Mammary epithelial cell (primary cell): ENCODE results near the gene PTPRM.

Source experiments
- EZH2 ChIP-seq: IDR thresholded peaks from 2 replicates; pipeline ENCODE4 v1.6.1; 2012; ENCODE audit warnings: low read length, inconsistent platforms, borderline replicate concordance
- TF ChIP-seq, protein P1 (sequence below), 2 donors: IDR thresholded peaks in 1 of 2; conservative IDR thresholded peaks in 1 of 2; 2 replicates each; pipeline ENCODE4 v1.5.1; 2011 to 2012; ENCODE audit warnings: inconsistent platforms in 2 of 2, low read length in 2 of 2, mild to moderate bottlenecking in 2 of 2, control low read depth in 1 of 2, low read depth in 1 of 2; ENCODE audit not compliant: insufficient read depth in 1 of 2; ENCODE audit errors: extremely low read depth in 1 of 2

DNA sequence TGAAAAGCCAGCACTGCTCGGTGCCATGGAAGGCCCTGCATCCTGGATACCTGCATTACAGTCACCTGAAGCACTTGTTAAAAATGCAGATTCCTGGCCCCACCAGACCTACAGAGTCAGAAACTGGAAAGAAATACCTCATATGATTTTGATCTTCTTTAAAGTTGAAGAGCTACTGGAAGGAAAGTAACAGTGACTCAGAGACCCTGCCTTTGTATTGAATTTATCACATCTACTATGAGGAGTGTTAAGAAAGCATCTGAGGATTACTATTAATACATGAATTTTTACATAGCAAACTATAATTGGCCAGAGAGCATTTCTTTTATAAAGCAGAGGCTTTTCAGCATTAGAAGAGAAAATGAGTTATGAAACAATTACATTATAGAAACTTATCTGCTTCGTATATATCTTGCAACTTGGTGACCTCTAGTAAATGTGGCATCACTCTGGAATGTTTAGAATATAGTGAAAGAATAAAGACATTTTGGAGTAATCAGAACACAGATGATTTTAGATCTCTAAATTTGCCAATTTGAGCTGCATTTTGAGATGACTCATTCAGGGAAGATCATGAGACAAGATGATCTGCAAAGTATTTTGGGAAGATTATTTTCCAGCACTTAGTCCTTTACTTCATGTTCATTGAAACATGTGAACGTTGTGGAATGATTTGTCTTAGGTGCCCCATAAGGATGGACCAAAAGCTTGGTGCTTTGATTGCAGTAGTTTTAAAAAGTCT lies 12.2 kb downstream of the PTPRM start:
- TF ChIP-seq, protein P1, sequence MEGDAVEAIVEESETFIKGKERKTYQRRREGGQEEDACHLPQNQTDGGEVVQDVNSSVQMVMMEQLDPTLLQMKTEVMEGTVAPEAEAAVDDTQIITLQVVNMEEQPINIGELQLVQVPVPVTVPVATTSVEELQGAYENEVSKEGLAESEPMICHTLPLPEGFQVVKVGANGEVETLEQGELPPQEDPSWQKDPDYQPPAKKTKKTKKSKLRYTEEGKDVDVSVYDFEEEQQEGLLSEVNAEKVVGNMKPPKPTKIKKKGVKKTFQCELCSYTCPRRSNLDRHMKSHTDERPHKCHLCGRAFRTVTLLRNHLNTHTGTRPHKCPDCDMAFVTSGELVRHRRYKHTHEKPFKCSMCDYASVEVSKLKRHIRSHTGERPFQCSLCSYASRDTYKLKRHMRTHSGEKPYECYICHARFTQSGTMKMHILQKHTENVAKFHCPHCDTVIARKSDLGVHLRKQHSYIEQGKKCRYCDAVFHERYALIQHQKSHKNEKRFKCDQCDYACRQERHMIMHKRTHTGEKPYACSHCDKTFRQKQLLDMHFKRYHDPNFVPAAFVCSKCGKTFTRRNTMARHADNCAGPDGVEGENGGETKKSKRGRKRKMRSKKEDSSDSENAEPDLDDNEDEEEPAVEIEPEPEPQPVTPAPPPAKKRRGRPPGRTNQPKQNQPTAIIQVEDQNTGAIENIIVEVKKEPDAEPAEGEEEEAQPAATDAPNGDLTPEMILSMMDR (conservative IDR thresholded peaks at IDR 0.05 in 1 of 2, IDR thresholded peaks at IDR 0.05 in 1 of 2; ENCODE audit: extremely low read depth in 1 of 2, insufficient read depth in 1 of 2, low read depth in 1 of 2, low read length in 2 of 2), result no peak
- no peak for TF ChIP-seq EZH2
